MCF 10A (cell line): Measurements from ENCODE around the gene CYTH3. TPM values are rescaled to one million over a fixed set of nuclear protein-coding genes. Genes with fewer than 3 reads are reported as not detected.

Experiments
- BruUV-seq: library from RNA; stranded (reverse); fragments of 400-500 nt; replicated peaks from 2 replicates; lab custom pipeline; 2021; lab: Mats Ljungman, UMichigan
- CTCF ChIA-PET: fragments of 300-600 bp; sonication (Branson Sonifier 250); formaldehyde crosslinking; extraction: SDS; loops from one replicate; lab custom pipeline; 2021; ENCODE audit warnings: antibody characterized with exemption, inconsistent platforms; lab: Yijun Ruan, JAX
- POLR2A ChIA-PET: fragments of 300-600, 350-650 bp; sonication (Branson Sonifier 250); formaldehyde crosslinking; extraction: SDS; loops from one replicate; lab custom pipeline; 2020; ENCODE audit warnings: antibody characterized with exemption, inconsistent platforms; lab: Yijun Ruan, JAX
- DNase-seq: peaks from one replicate; pipeline ENCODE4 v3.0.0-alpha.2; 2018; ENCODE audit not compliant: unreplicated experiment
- H3K27ac Mint-ChIP-seq: one replicate; pipeline ENCODE4 v1.8.0; 2022; ENCODE audit warnings: mild to moderate bottlenecking, low read depth, mixed read lengths; ENCODE audit not compliant: unreplicated experiment
- H3K27me3 Mint-ChIP-seq: one replicate; pipeline ENCODE4 v1.8.0; 2022; ENCODE audit warnings: mixed read lengths; ENCODE audit not compliant: insufficient read depth, unreplicated experiment
- H3K36me3 Mint-ChIP-seq: one replicate; pipeline ENCODE4 v1.8.0; 2022; ENCODE audit warnings: mild to moderate bottlenecking, moderate library complexity, mixed read lengths; ENCODE audit not compliant: insufficient read depth, unreplicated experiment
- H3K4me1 Mint-ChIP-seq: one replicate; pipeline ENCODE4 v1.8.0; 2022; ENCODE audit warnings: mixed read lengths; ENCODE audit not compliant: insufficient read depth, unreplicated experiment
- H3K4me3 Mint-ChIP-seq: one replicate; pipeline ENCODE4 v1.8.0; 2022; ENCODE audit warnings: mild to moderate bottlenecking, moderate library complexity, mixed read lengths; ENCODE audit not compliant: unreplicated experiment
- H3K9me3 Mint-ChIP-seq: one replicate; pipeline ENCODE4 v1.8.0; 2022; ENCODE audit warnings: mixed read lengths; ENCODE audit not compliant: unreplicated experiment
- CTCF ChIP-seq: fragments of 200-600 bp; IDR thresholded peaks from one replicate; pipeline ENCODE4 v1.8.0; 2022; ENCODE audit warnings: antibody characterized with exemption, mild to moderate bottlenecking; ENCODE audit not compliant: unreplicated experiment
- intact Hi-C: fragments of 100-400 bp; cut with micrococcal nuclease; formaldehyde crosslinking; loops from 2 replicates; pipeline ENCODE4 v1.14.1; 2022
- total RNA-seq: library from RNA; stranded (reverse); gene quantifications from 2 replicates; pipeline ENCODE4 v1.2.3, GENCODE V29; 2022

CYTH3 gene
- total RNA-seq, 1 experiment from 2014 or later, result 23.5 TPM

GRCh38 chr7:6200971-6201370, 71.5 kb downstream of the CYTH3 start:
- ChIA-PET CTCF (interaction anchor here (0.6 kb wide), 1 partner anchor 60 kb away, joined by 4 read pairs; no protein-coding TSS in a partner anchor), POLR2A (interaction anchor here (0.7 kb wide), 1 partner anchor 8 kb away, joined by 3 read pairs; no protein-coding TSS in a partner anchor)
- Mint-ChIP-seq H3K27me3 (no peaks in the 10 kb centered on the region), H3K4me3 (no peak overlapping the region), H3K27ac (no peak overlapping the region), H3K9me3 (no peaks in the 10 kb centered on the region), H3K4me1 (peaks cover 7% of the 10 kb centered on the region), H3K36me3 (no peaks in the 10 kb centered on the region)
- BruUV-seq, result no TSS peak
- no peak for DNase-seq
- intact Hi-C loops, result no loop called here
- TF ChIP-seq CTCF, result no peak

GRCh38 chr7:6198689-6199595, 73.5 kb downstream of the CYTH3 start:
- Mint-ChIP-seq H3K27me3 (no peaks in the 10 kb centered on the region), H3K27ac (no peak overlapping the region), H3K9me3 (no peaks in the 10 kb centered on the region), H3K36me3 (no peaks in the 10 kb centered on the region), H3K4me1 (peaks cover 7% of the 10 kb centered on the region), H3K4me3 (no peak overlapping the region)
- intact Hi-C loops, result no loop called here
- CTCF ChIA-PET, result interaction anchor here (0.7 kb wide), 1 partner anchor 36 kb away, joined by 3 read pairs; no protein-coding TSS in a partner anchor
- POLR2A ChIA-PET, result no interaction called here
- no TSS peak for BruUV-seq
- TF ChIP-seq CTCF, result no peak
- no peak for DNase-seq

DNA sequence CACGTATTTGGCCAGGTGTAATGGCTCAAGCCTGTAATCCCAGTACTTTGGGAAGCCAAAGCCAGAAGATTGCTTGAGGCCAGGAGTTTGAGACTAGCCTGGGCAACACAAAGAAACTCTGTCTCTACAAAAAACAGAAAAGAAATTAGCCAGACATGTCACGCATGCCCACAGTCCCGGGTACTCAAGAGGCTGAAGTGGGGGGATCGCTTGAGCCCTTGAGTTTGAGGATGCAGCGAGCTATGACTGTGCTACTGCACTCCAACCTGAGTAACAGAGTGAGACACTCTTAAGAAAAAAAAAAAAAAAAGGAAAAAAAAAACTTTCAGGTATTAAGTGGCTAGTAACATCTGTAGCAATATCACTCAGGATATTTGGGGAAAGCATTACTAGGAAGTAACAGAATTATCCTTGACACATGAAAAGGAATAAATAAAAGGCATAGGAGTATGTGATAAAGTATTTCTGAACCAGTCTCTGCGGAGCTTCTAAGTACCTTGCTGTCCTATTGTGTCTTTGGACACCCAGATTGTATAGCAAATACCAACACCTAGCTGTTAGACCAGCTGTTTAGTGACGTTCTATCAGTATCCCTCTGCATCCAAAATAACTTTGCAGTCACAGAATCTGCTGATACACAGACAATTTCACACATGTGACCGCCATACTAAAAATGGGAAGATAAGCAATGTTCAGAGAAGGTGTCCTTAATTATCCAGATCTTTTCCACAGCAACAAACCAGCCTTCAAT, 74.4 kb downstream of the CYTH3 start:
- BruUV-seq, result no TSS peak
- no peak overlapping the region for H3K27ac Mint-ChIP-seq
- CTCF ChIA-PET, result interaction anchor here (0.7 kb wide), 1 partner anchor 37 kb away, joined by 3 read pairs; no protein-coding TSS in a partner anchor

More for the DNA sequence above, 74.4 kb downstream of the CYTH3 start:
- DNase-seq, result no peak
- no peaks in the 10 kb centered on the region for H3K9me3 Mint-ChIP-seq
- H3K4me3 Mint-ChIP-seq, result no peak overlapping the region
- H3K36me3 Mint-ChIP-seq, result no peaks in the 10 kb centered on the region
- POLR2A ChIA-PET, result interaction anchor here (0.6 kb wide), 1 partner anchor 110 kb away, joined by 3 read pairs; no protein-coding TSS in a partner anchor
- no peaks in the 10 kb centered on the region for H3K27me3 Mint-ChIP-seq
- peaks cover 7% of the 10 kb centered on the region for H3K4me1 Mint-ChIP-seq
- intact Hi-C loops, result no loop called here
- no peak for TF ChIP-seq CTCF
